SK-N-SH (cell line): ENCODE data around the gene TBK1. TPM values are rescaled to one million over a fixed set of nuclear protein-coding genes. Genes with fewer than 3 reads are reported as not detected.

Experiments
- CTCF ChIA-PET: fragments of 300-600, 350-600 bp; formaldehyde crosslinking; extraction: SDS; loops from one replicate; lab custom pipeline; 2021; lab: Yijun Ruan, JAX
- POLR2A ChIA-PET: fragments of 350-600 bp; sonication (Branson Sonifier 250); formaldehyde crosslinking; extraction: SDS; loops from one replicate; lab custom pipeline; 2020; ENCODE audit warnings: antibody characterized with exemption, inconsistent platforms; lab: Yijun Ruan, JAX
- DNase-seq: peaks from one replicate; pipeline ENCODE4 v3.0.0; 2012
- H2AFZ ChIP-seq: fragments of 200-600 bp; sonication (generic); 2 replicates; pipeline ENCODE4 v1.8.1; 2016; ENCODE audit warnings: antibody characterized with exemption, mild to moderate bottlenecking, low read depth
- H3F3A ChIP-seq: fragments of 200-600 bp; sonication (generic); replicated peaks from 2 replicates; pipeline ENCODE3; 2016; ENCODE audit warnings: antibody characterized with exemption, mild to moderate bottlenecking; ENCODE audit not compliant: insufficient read depth
- H3K27ac ChIP-seq, 2 experiments: fragments of 200-500 bp in 1 of 2; fragments of 200-600 bp in 1 of 2; sonication (Bioruptor generic) in 1 of 2; sonication (generic), shearing (Covaris generic) in 1 of 2; 2 replicates each; pipeline versions ENCODE4 v1.5.1 to v1.6.1; 2014 to 2016; ENCODE audit warnings: low read depth in 2 of 2, inconsistent platforms in 1 of 2, low read length in 1 of 2, mild to moderate bottlenecking in 1 of 2, mixed read lengths in 1 of 2
- H3K27me3 ChIP-seq: fragments of 200-600 bp; sonication (generic), shearing (Covaris generic); 2 replicates; pipeline ENCODE4 v1.6.1; 2016; ENCODE audit warnings: mixed run types; ENCODE audit not compliant: insufficient read depth
- H3K36me3 ChIP-seq, 2 experiments: fragments of 200-500 bp in 1 of 2; fragments of 200-600 bp in 1 of 2; sonication (Bioruptor generic) in 1 of 2; sonication (generic) in 1 of 2; replicated peaks in 1 of 2; 2 replicates each; pipeline versions ENCODE3 to v1.5.1; 2014 to 2016; ENCODE audit warnings: low read length in 1 of 2, mild to moderate bottlenecking in 1 of 2; ENCODE audit not compliant: insufficient read depth in 2 of 2, control insufficient read depth in 1 of 2
- H3K4me1 ChIP-seq, 2 experiments: fragments of 200-500 bp in 1 of 2; fragments of 200-600 bp in 1 of 2; sonication (Bioruptor generic) in 1 of 2; sonication (generic), shearing (Covaris generic) in 1 of 2; 2 replicates each; pipeline versions ENCODE4 v1.5.1 to v1.6.1; 2014 to 2016; ENCODE audit warnings: low read depth in 1 of 2, low read length in 1 of 2, mixed run types in 1 of 2; ENCODE audit not compliant: insufficient read depth in 2 of 2, control insufficient read depth in 1 of 2
- H3K4me2 ChIP-seq: fragments of 200-600 bp; sonication (generic), shearing (Covaris generic); 2 replicates; pipeline ENCODE4 v1.6.1; 2017; ENCODE audit warnings: mixed run types
- H3K4me3 ChIP-seq, 2 experiments: fragments of 200-500 bp in 1 of 2; fragments of 200-600 bp in 1 of 2; sonication (Bioruptor generic) in 1 of 2; sonication (generic), shearing (Covaris generic) in 1 of 2; 2 replicates each; pipeline versions ENCODE4 v1.5.1 to v1.8.1; 2014 to 2016; ENCODE audit warnings: low read depth in 2 of 2, inconsistent platforms in 1 of 2, low read length in 1 of 2, mild to moderate bottlenecking in 1 of 2, mixed read lengths in 1 of 2, moderate library complexity in 1 of 2
- H3K79me2 ChIP-seq: fragments of 200-600 bp; sonication (generic); 2 replicates; pipeline ENCODE4 v1.8.1; 2017; ENCODE audit warnings: mild to moderate bottlenecking; ENCODE audit not compliant: insufficient read depth
- H3K9ac ChIP-seq: fragments of 200-600 bp; sonication (generic); 2 replicates; pipeline ENCODE4 v1.6.1; 2017; ENCODE audit warnings: mixed run types
- H3K9me2 ChIP-seq: fragments of 200-600 bp; sonication (generic); 2 replicates; pipeline ENCODE4 v1.6.1; 2017; ENCODE audit warnings: mixed run types
- H3K9me3 ChIP-seq: fragments of 200-600 bp; sonication (generic); 2 replicates; pipeline ENCODE4 v1.6.1; 2017; ENCODE audit warnings: mixed run types, mild to moderate bottlenecking, moderate library complexity
- H4K20me1 ChIP-seq: fragments of 200-600 bp; sonication (generic); 2 replicates; pipeline ENCODE4 v1.6.1; 2017; ENCODE audit warnings: mild to moderate bottlenecking, mixed run types; ENCODE audit not compliant: insufficient read depth
- CHD2 ChIP-seq: fragments of 150-350 bp; IDR thresholded peaks from 2 replicates; pipeline ENCODE4 v1.6.1; 2018; ENCODE audit warnings: low read length; ENCODE audit not compliant: partially characterized antibody
- CTCF ChIP-seq: fragments of 200-600 bp; sonication (generic); IDR thresholded peaks from 2 replicates; pipeline ENCODE4 v1.6.1; 2017; ENCODE audit warnings: antibody characterized with exemption, mild to moderate bottlenecking, moderate library complexity
- ELF1 ChIP-seq: IDR thresholded peaks from 2 replicates; pipeline ENCODE4 v1.4.0; 2012
- EP300 ChIP-seq, 2 experiments: IDR thresholded peaks; 2 replicates each; pipeline versions ENCODE4 v1.4.0 to v1.6.1; 2012; ENCODE audit warnings: borderline replicate concordance in 1 of 2, low read depth in 1 of 2, low read length in 1 of 2
- EZH2phosphoT487 ChIP-seq: fragments of 200-600 bp; sonication (generic); IDR thresholded peaks from 2 replicates; pipeline ENCODE4 v1.6.1; 2017; ENCODE audit warnings: low read depth, mixed run types, mild to moderate bottlenecking, antibody characterized with exemption, moderate library complexity, borderline replicate concordance
- FOSL2 ChIP-seq: IDR thresholded peaks from 2 replicates; pipeline ENCODE4 v1.4.0; 2012; ENCODE audit warnings: low read depth, mild to moderate bottlenecking, moderate library complexity, borderline replicate concordance
- FOXJ3 ChIP-seq: sonication (generic); formaldehyde crosslinking; IDR thresholded peaks from 2 replicates; pipeline ENCODE4 v1.5.1; 2020; ENCODE audit warnings: mild to moderate bottlenecking, missing genetic modification reagents
- GABPA ChIP-seq: IDR thresholded peaks from 2 replicates; pipeline ENCODE4 v1.4.0; 2012; ENCODE audit warnings: low read depth, mild to moderate bottlenecking
- GATA2 ChIP-seq: sonication (generic); formaldehyde crosslinking; IDR thresholded peaks from 2 replicates; pipeline ENCODE4 v1.5.0; 2020; ENCODE audit warnings: mild to moderate bottlenecking, missing genetic modification reagents
- IRF3 ChIP-seq: fragments of 150-350 bp; IDR thresholded peaks from 2 replicates; pipeline ENCODE4 v1.6.1; 2016; ENCODE audit warnings: mild to moderate bottlenecking, low read depth, low read length
- MAX ChIP-seq: IDR thresholded peaks from 2 replicates; pipeline ENCODE4 v1.4.0; 2012; ENCODE audit warnings: low read depth
- MEF2A ChIP-seq: IDR thresholded peaks from 2 replicates; pipeline ENCODE4 v1.4.0; 2012; ENCODE audit warnings: low read depth, borderline replicate concordance
- MXI1 ChIP-seq: IDR thresholded peaks from 2 replicates; pipeline ENCODE4 v1.6.1; 2012; ENCODE audit warnings: mild to moderate bottlenecking, low read depth, low read length, improper control_type of control experiment
- NFIC ChIP-seq: IDR thresholded peaks from 2 replicates; pipeline ENCODE4 v1.4.0; 2012; ENCODE audit warnings: borderline replicate concordance
- NRF1 ChIP-seq: IDR thresholded peaks from 2 replicates; pipeline ENCODE4 v1.6.1; 2012; ENCODE audit warnings: low read depth, mild to moderate bottlenecking, low read length
- POLR2AphosphoS5 ChIP-seq: IDR thresholded peaks from 2 replicates; pipeline ENCODE4 v1.6.1; 2012; ENCODE audit warnings: low read depth, low read length
- REST ChIP-seq: IDR thresholded peaks from 2 replicates; pipeline ENCODE4 v1.6.1; 2012; ENCODE audit warnings: mild to moderate bottlenecking, low read depth, low read length, moderate library complexity
- RFX5 ChIP-seq: IDR thresholded peaks from 2 replicates; pipeline ENCODE4 v1.6.1; 2012; ENCODE audit warnings: mild to moderate bottlenecking, improper control_type of control experiment, low read length
- SMC3 ChIP-seq: IDR thresholded peaks from 2 replicates; pipeline ENCODE4 v1.6.1; 2012; ENCODE audit warnings: low read depth, low read length, improper control_type of control experiment
- TAF1 ChIP-seq: IDR thresholded peaks from 2 replicates; pipeline ENCODE4 v1.6.1; 2012; ENCODE audit warnings: low read depth, mild to moderate bottlenecking, low read length, moderate library complexity, borderline replicate concordance
- TCF12 ChIP-seq: IDR thresholded peaks from 2 replicates; pipeline ENCODE4 v1.4.0; 2012
- TEAD4 ChIP-seq: IDR thresholded peaks from 2 replicates; pipeline ENCODE4 v1.4.0; 2012; ENCODE audit warnings: mild to moderate bottlenecking, borderline replicate concordance; ENCODE audit not compliant: insufficient read depth
- USF1 ChIP-seq: IDR thresholded peaks from 2 replicates; pipeline ENCODE4 v1.4.0; 2012; ENCODE audit warnings: low read depth, borderline replicate concordance
- USF2 ChIP-seq: fragments of 150-350 bp; IDR thresholded peaks from 2 replicates; pipeline ENCODE4 v1.6.1; 2017; ENCODE audit warnings: antibody characterized with exemption, low read length, low read depth, borderline replicate concordance
- YY1 ChIP-seq: IDR thresholded peaks from 2 replicates; pipeline ENCODE4 v1.4.0; 2012; ENCODE audit warnings: low read depth, mild to moderate bottlenecking
- WGBS: methylation state at CpG from one replicate; pipeline ENCODE4 v1.1.6; 2017; ENCODE audit warnings: low lambda C conversion rate; 5-methylcytosine and 5-hydroxymethylcytosine counted together
- polyA plus RNA-seq, 3 experiments: library from polyadenylated mRNA; depleted of rRNA; stranded (reverse); fragments of >200 nt; gene quantifications; 2 replicates each; pipeline ENCODE4 v1.2.3, GENCODE V29; 2012

TBK1 gene
- polyA plus RNA-seq, 1 of the 3 experiments (the other 2 are of a cell fraction) = 8.2 TPM

GRCh38 chr12:64544371-64545080 is 92.6 kb downstream of the TBK1 start:
- Histone ChIP-seq H3K9me3 (no peaks in the 10 kb centered on the region), H3K9ac (no peak overlapping the region), H3F3A (peaks cover 9% of the 10 kb centered on the region), H3K4me2 (no peak overlapping the region), H3K36me3 (no peaks in the 10 kb centered on the region), H3K4me1 (peaks cover 5 to 8% of the 10 kb centered on the region in 2 experiments; a peak in 3 of 4 replicates), H3K9me2 (no peaks in the 10 kb centered on the region), H3K4me3 (no peak overlapping the region), H4K20me1 (no peaks in the 10 kb centered on the region), H3K27ac (peak overlapping the region in 1 of 2 experiments; percentile 69; a peak in 2 of 4 replicates), H3K79me2 (no peaks in the 10 kb centered on the region), H2AFZ (no peak overlapping the region; the same call in 1 of the 2 replicates), H3K27me3 (no peaks in the 10 kb centered on the region)
- ChIA-PET CTCF (interaction anchor here (0.9 to 9.9 kb wide), 14 partner anchors 12 to 347 kb away, joined by 3 to 182 read pairs (median 4); partner anchors contain the start of gene RASSF3), POLR2A (interaction anchor here (0.5 to 1.4 kb wide), 2 partner anchors 76 to 91 kb away, joined by 3 read pairs; no protein-coding TSS in a partner anchor)
- peak; percentile 48 for DNase-seq
- WGBS = 64% methylated on average over 7 of the region's 8 CpGs
- no peak for TF ChIP-seq MEF2A
- TF ChIP-seq FOSL2 = no peak
- TF ChIP-seq TEAD4 = no peak
- TF ChIP-seq ELF1 = no peak
- no peak for TF ChIP-seq FOXJ3 (CRISPR knock-in tag)
- TF ChIP-seq MAX = no peak
- no peak for TF ChIP-seq GABPA
- TF ChIP-seq TCF12 = no peak
- TF ChIP-seq CHD2 = peak; percentile 67
- TF ChIP-seq GATA2 (CRISPR knock-in tag) = peak; percentile 45; the same call in 1 of the 2 replicates
- TF ChIP-seq USF2 = no peak
- no peak for TF ChIP-seq USF1
- TF ChIP-seq NRF1 = no peak
- no peak for TF ChIP-seq REST
- no peak for TF ChIP-seq IRF3
- peak; percentile 38; the same call in 1 of the 2 replicates for TF ChIP-seq MXI1
- no peak for TF ChIP-seq RFX5
- no peak for TF ChIP-seq EZH2phosphoT487
- TF ChIP-seq NFIC = no peak
- no peak for TF ChIP-seq POLR2AphosphoS5
- TF ChIP-seq SMC3 = no peak
- TF ChIP-seq YY1 = no peak
- TF ChIP-seq TAF1 = no peak
- no peak for TF ChIP-seq CTCF
- peak in 1 of 2 experiments; percentile 76; a peak in 2 of 4 replicates for TF ChIP-seq EP300 (IDR thresholded peaks at IDR 0.05; ENCODE audit: borderline replicate concordance in 1 of 2, low read depth in 1 of 2, low read length in 1 of 2)
